CD4-positive, alpha-beta T cell treated with Interleukin-17A for 1 hour (primary cell): Measurements from ENCODE around the gene ARHGAP15.

Experiments used
- DNase-seq: peaks from one replicate; pipeline ENCODE4 v3.0.0-alpha.2; 2020

The ARHGAP15 gene

DNA sequence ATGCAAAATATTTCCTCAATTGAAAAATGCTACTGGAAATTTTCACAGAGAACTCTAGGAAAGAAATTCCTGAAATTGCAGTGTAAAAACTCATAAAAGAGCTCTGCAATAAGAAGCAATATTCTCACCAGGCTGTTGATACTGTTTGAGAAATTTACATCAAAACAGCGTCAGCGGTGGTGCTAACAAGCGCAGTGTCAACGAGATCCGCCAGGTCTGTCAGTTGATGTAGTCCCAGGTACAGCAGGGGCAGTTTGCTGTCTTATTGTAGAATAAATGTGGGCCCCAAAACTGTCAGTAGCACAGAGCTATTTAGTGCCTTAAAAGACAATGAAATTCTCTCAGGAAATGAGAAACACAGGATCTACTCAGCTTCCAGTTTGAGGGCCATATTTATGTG, 611.2 kb downstream of the ARHGAP15 start:
- no peak for DNase-seq

DNA sequence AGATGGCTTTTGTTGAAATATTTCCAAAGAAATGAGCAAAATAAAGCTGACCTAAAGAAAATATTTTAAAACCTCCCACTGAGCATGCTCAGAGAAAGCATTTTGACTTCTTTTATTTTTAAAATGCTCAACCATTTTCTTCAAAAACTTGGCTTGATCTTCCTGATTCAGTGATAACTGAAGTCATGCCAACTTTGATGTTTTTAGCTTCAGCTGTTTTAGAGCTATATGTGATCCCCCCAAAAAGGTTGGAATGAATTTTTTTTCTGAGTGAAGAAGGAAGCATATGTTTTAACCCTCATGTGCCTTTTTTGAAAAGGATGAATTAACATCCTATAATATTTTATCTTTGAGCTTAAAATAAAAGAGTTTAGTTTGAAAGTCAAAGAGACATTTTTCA, 612.0 kb downstream of the ARHGAP15 start:
- DNase-seq, result no peak

- no peak for DNase-seq
Measured at GRCh38 chr2:143742581-143742980, 613.4 kb downstream of the ARHGAP15 start.

DNA sequence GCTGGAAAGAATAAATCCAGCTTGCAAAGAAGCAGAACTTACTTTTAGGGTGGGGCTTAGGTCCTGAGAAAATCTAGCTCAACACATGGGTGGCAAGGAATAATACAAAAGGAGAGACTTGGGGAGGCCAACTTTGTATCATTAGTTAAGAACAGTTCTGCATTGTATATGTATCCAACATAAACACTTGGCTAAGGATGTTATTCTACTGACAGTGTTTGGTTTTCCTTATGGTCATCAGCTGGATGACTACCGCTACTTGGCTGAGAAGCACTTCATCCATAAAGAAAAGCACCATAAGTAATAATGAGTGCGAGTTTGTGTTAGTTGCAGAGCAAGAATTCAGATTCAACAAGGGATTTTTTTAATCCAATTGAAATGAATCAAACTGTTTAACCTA, 614.9 kb downstream of the ARHGAP15 start:
- no peak for DNase-seq

DNA sequence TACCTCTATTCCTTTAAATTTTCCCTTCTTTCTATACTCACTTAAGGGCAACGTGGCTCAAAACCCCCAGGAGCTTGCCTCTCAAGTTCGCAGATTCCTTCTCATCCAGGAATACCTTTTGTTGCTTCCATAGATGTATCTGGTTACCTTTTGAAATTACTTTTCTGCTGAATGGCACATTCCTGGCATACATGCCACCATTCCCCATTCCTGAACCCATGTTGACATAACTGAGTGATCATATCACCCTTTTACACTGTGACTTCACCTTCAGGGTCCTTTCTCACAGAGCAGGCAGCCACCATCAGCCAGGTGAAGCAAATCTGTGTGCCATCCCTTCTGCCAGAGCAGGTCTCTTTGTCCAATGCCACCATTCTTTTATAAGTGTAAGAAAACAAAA, 615.8 kb downstream of the ARHGAP15 start:
- no peak for DNase-seq

GRCh38 chr2:143754742-143755141, 625.5 kb downstream of the ARHGAP15 start:
- no peak for DNase-seq

- no peak for DNase-seq
Measured at GRCh38 chr2:143758629-143759330, 629.6 kb downstream of the ARHGAP15 start.

- DNase-seq, result no peak
Measured at GRCh38 chr2:143759455-143759854, 630.2 kb downstream of the ARHGAP15 start.

DNA sequence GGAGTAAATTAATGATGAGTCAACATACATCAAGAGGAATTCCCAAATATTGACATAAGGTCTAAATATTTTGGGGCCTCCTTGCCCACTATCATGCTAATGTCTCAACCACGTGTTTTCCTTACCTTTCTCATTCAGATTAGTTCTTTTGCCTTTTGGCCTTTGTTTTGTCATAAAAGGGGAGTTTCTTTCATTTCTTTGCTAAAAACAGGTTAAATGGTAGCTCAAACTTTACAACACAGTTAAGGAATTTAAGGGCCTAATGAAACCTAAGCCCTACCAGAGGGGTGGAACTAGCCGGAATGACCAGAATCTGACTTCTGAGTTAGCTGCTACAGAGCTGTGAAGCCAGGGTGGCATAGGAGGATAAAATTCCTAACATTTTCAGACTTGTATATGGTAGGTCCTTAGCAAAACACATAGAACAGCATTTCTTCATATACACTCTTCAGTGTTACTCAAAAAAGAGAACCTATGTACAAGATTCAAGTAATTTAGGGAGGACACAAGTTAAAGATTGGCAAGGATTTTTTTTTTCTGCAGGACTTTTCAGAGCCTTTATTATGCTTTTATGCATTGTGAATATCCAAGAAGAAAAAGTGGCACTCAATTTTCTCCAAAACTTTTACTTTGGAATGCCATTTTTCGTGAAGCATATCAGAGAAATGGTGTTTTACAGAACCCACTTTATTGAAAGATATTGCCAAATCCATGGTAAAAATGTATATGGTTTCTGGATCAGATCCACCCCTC, 633.1 kb downstream of the ARHGAP15 start:
- no peak for DNase-seq

DNA sequence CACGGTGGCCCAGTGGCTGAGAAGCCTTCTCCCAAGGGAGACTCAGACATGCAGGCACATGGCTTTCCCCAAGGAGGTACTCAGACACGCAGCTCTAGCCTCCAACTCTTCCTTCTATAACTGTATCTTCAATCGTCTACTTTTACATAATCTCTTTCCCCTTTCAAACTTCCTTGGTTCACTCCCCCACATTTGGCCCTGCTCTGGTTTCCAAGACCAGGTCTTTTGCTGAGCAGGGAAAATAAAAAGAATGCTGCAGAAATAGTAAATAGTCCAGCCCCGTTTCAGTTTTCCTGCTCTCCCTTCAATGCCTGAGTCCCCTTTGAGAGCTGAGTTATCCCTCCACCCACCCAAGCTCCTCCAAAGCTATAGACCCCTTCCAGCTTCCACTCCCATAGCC, 635.0 kb downstream of the ARHGAP15 start:
- no peak for DNase-seq

DNA sequence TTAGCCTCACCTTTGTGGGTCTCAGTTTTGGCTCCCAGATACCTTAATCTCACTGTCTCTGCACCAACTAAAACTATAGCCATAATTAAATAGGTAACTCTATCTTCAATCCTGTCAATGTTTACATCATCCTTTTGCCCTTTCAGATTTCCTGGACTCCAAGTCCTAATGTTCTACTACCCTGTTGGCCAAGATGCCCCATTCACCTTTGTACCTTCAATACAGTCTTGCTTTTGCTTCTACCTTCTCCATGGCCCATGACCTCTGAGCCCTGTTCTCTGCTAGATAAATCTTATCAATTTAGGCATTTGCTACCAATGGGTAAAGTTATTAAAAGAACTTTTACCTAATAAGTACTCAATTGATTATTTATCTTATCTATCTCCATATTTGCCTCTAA, 635.5 kb downstream of the ARHGAP15 start:
- DNase-seq, result no peak

DNA sequence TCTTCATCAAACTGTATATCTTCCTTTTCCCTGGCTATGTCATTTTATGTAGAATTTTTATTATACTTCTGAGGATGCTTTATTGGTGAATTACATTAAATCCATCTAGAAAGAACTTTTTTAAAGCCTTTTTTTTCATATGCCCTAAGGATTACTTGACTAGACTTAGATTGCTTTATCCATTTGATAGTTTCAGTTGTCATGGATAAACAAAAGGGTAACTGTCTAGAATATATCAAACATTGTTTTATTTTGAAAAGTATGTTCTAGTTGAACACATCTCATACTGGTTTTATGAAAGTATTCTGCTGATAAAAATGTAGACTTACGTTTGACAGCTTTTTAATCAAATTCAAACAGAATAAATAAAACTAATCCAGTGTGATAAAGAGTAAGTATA, 639.8 kb downstream of the ARHGAP15 start:
- DNase-seq, result no peak

DNA sequence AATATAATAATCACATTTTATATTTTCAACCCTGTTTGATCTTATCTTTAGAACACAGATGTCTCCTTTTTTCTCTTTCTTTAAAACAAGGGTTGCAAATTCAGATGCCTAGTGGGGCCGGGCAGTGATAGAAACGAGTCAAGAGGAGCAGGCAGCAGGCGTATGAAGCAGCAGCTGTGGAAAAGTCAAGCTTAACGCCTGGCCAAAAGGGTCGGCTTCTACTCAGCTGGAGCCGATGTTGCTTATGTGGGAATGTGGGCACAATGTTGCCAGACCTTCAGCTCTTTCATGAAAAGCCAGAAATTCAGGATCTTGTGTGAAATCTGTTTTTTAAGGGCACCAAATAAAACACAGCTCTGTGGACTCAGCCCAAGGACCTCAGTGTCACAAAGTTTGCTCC, 642.7 kb downstream of the ARHGAP15 start:
- DNase-seq, result no peak

GRCh38 chr2:143776526-143777297, 647.5 kb downstream of the ARHGAP15 start:
- no peak for DNase-seq

DNA sequence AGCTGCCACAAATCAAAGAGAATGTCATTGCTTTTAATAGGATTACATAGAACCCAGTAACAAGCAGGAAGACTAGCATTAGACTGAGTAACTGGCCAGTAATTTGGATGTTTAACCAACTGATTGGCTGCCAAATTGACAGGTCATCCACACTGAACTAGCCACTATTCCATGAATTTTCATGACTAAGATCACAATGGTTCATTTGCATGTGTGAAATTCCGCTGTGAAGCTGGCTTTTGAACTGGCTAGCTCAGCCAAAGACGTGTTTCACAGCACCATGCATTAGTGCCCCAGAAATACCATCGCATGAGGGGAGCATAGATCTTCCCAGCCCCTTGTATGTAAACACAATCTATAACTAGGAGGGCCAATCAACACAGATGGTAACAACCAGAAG, 649.8 kb downstream of the ARHGAP15 start:
- no peak for DNase-seq

GRCh38 chr2:143786026-143786765, 657.0 kb downstream of the ARHGAP15 start:
- DNase-seq, result no peak

GRCh38 chr2:143787674-143788073, 658.5 kb downstream of the ARHGAP15 start:
- no peak for DNase-seq

DNA sequence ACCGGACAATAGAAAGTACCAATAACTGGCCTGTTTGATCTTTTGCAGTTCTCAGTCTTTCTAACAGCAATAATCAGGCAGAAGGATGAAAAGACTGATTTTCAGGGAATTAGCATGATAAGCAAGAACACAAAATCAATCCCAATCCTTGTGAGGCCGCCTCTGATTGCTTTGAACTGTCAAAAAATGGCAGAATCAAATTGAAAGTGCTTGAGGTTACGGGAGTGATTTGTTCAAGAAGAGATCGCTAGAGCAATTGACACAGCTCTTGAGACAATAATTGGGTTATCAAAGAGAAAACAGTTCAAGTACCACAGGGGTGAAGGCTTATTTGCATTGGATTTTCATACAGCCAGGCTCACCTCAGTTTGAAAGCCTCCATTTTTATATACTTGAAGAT, 663.4 kb downstream of the ARHGAP15 start:
- no peak for DNase-seq

DNA sequence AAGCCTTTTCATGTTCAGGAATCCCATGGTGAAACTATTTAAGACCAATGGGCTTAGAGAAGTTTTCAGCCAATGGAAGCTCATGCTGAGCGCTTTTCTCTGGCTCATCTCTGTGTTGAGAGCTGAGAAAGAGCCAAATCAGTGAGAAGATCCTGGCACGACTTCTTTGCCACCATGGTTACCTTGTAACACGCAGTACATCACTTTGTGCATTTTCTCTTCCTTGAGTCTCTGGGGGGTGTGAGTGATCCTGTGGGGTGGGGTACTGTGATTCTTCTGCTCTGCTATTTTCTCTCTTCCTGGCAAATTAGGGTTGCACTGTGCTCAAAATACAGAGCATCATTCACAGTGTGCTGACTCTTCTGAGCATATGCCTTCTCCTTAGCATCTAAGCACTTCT, 664.2 kb downstream of the ARHGAP15 start:
- DNase-seq, result no peak

GRCh38 chr2:143796051-143796450, 666.8 kb downstream of the ARHGAP15 start:
- no peak for DNase-seq

DNA sequence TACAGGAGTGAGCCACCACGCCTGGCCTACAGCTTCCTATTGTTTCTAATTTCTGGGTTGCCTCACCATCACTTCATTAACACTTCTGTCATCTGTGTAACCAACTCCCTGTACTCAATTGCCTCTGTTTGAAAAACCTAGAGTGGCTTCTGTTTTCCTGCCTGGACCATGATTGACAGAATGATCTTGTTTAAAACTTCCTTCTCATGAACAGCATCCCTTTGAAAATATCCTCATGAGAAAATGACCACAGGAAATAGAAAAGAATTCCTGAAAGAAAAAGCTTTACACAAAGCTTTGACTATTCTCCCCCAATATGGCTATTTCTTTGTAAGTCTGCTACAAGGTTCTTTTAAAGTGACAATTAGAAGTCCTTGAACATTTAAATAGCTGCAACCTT, 672.3 kb downstream of the ARHGAP15 start:
- DNase-seq, result no peak

DNA sequence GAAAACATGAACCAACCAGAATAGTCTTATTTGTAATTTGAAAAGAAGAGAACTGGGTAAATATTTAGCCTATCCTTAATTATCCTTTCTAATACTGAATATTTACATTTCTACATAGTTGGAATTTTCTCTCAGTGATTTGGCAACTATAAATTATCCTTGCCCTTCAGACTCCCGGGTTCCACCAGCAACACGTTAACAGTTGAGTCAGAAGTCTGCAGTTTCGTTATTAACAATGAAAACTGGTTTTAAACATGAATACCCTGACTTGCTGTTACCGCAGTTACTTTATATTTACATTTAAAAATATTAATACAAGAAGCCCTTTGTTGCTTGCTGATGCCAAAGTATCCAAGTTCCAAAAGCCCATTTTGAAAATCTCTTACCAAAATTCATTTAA, 673.0 kb downstream of the ARHGAP15 start:
- DNase-seq, result no peak
